GM21528 (cell line): Measurements from ENCODE around the gene SEMA3B.
"Not testable (repeated sequence)": the region's sequence is repeated elsewhere in the genome, so short reads cannot be mapped to it uniquely, and the experiment has no call there.

Experiments used
- ATAC-seq: cut with Tn5 transposase; IDR thresholded peaks from one replicate; pipeline ENCODE4 v1.9.1; 2021; ENCODE audit warnings: mild to moderate bottlenecking, moderate library complexity; ENCODE audit not compliant: unreplicated experiment, low FRiP score

The SEMA3B gene

DNA sequence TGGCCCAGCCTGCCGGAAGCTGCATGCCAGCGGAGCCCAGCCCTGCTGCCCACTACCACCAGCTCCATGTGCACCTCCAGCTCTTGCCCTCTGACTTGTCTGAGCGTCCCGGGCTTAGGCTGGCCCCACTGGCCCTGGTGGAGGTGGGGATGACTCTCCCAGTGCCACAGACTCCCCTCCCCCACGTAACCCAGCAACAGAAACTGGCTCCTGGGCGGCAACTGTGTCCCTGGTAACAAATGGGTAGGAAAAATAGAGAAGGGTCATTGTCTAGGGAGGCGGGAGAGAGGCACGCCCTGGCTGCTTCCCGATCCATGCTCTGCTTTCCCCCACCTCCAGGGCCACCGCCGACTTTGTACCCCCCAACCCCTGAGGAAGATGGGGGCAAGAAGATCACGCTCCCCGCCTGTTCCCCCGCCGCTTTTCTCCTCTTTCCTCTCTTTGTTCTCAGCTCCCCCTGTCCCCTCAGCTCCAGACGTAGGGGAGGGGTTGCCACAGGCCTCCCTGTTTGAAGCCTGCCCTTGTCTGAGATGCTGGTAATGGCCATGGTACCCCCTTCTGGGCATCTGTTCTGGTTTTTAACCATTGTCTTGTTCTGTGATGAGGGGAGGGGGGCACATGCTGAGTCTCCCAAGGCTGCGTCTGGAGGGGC is 10.8 kb upstream of the SEMA3B start:
- no peak for ATAC-seq

DNA sequence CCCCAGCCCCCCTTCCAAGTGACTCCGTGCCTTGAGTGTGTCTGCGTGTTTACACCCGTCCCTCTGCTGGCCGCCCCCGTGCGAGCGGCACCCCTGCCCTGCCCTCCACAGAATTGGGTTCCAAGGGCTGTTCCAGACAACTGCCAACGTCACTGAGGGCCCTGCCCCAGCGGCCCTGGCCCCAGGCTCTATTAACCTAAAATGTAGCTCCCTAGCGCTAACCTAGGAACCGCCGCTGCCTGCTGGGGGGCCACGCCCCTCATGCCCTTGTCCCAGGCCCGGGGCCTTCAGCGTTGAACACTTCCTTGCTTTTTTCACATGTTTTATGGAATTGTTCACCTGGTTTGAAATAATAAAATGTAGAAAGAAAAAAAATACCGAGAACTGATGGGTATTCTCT is 10.0 kb upstream of the SEMA3B start:
- ATAC-seq, result no peak

GRCh38 chr3:50259432-50260026 is 9.4 kb upstream of the SEMA3B start:
- peak; percentile 33 for ATAC-seq

- ATAC-seq, result peak; percentile 81
Observed at GRCh38 chr3:50260027-50260941, 8.7 kb upstream of the SEMA3B start.

DNA sequence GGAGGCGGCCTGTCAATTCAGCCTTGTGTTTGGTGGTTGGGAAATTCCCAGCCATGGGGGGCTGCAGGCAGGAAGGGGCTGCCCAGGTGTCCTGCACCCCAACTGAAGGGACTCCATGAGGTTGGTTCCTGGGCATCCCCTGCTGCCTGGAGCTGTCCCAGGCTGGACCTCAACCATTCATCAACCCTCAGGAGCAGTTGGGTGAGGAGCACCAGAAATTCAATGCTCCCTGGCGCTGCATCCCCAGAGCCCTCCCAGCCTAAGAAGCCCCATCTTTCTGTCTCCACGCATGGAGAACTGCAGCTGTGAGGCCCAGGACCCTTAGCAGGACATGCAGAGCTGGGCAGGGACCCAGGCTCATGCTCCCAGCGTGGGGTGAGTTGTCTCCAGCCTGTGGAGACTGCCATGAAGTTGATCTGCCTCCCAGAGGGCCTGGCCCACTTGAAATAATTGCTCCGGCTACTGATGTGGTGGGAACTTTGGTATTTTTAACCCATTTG is 8.0 kb upstream of the SEMA3B start:
- ATAC-seq, result no peak

DNA sequence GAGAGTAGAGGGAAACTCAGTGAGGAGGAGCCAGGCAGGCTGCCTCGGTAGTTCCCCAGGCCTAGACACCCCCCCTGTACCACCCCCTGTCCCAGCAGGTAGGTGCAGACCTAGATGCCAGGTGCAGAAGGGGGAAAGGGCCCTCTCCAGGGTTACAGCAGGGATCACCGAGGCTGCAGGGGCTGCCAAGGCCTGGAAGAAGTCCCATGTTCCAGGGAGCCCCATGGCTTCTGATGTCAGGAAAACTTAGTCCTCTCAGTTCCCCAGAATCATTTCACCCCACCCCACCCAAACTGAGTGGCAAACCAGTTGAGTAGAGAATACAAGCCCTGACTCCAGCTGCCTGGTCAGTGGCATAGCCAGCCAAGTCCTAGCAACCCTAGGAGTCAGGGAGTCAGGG is 7.4 kb upstream of the SEMA3B start:
- ATAC-seq, result no peak

DNA sequence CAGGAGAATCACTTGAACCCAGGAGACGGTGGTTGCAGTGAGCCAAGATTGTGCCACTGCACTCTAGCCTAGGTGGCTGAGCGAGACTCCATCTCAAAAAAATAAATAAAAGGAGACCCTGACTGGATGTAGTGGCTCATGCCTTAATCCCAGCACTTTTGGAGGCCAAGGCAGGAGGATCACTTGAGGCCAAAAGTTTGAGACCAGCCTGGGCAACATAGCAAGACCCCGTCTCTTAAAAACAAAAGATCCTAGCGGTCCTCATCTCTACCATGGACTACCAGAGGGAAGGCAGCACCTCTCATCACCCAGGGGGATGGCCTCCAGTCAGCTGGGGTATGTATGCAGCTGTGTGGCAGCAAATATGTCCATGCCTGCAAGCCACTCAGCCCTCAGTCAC is 6.7 kb upstream of the SEMA3B start:
- not testable (repeated sequence) for ATAC-seq

DNA sequence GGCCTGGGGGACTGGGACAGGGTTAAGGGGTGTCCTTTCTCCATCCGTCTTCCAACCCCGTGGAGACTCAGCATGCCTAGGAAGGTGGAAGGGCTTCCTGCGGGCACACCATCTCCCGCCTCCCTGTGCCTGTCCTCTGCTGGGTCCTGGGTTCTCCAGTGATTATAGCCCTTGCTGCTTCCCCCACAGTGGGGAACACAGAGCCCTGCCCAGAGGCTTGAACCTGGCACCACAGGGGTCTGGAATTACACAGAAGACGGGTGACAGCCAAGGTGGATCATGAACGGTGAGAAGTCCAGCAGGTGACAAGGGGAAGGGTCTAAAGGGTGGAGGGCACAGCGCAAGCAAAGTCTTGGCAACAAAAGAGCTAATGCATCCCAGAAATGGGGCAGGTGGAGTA is 6.2 kb upstream of the SEMA3B start:
- no peak for ATAC-seq

DNA sequence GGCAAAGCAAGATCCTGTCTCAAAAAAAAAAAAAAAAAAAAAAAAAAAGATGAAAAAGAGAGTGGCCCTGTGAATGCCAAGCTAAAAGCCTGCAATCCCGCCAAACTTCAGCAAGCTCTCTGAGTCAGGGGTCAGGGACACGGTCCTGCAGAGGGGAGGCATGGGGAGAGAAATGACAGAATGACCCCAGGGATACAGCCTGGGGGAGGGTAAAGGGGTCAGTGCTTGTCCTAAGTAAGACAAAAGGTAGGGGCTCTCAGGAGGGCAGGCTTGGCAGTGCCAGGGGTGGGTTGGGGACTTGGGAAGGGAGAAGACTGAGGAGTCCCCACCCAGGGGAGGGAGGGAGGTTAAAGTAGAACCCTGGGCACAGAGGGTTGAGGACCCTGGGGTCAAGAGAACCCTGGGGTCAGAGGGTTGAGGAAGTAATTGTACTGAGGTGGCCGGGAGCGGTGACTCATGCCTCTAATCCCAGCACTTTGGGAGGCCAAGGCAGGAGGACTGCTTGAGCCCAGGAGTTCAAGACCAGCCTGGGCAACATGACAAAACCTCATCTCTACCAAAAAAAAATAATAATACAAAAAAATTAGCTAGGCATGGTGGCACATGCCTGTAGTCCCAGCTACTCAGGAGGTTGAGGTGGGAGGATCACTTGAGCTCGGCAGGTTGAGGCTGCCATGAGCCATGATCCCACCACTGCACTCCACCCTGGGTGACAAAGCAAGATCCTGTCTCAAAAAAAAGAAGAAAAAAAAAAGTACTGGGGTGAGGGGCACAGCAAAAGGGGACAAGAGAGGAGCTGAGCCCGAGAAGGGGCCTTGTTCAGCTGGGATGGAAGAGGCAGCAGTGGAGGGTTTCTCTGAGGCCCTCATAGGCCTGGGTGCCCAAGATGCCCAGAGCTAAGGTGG is 5.2 kb upstream of the SEMA3B start:
- no peak for ATAC-seq

DNA sequence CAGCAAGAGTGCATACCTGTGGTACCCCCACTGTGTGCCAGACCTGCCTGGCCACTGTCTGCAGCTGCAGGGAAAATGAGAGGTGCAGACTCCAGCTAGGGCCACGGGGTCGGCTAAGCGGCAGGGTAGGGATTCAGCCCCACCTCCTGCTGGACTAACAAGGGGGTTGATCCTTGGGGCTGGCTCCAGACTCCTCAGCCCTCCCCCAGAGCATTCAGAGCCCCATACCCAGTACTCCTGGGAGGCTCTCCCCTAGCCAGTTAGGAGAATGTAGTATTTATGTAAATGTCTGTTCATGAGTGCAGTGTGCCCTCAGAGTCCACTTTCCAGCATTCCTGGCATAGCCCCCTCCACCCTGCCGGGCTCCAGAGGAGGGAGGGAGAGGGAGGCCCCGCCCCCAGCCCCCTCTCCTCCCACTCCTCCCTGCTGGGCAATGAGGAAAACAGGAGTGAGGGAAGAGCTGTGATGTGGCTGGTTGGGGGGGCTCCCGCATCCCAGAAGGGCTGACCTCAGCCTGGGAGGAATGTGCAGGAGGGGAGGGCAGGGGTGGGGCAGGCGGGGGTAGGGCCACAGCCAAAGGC is 4.5 kb upstream of the SEMA3B start:
- no peak for ATAC-seq

GRCh38 chr3:50264964-50265485 is 3.9 kb upstream of the SEMA3B start:
- no peak for ATAC-seq

DNA sequence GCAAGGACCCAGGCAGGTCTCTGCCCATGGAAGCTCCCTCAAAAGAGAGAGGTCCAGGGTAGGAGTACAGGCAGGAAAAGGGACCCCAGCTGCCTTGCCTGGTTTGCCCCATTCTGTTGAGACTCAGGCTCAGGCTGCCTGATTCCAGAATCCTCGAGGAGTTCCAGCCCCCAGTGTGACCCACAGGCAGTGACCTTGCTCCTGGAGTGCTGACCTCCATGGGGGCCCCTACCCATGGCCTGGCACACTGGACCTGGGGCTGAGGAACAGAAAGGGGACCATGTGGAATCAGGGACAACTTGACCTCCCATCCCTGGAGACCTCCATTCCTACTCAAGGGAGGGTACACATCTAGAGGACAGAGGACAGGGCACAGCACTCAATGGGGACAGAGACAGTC is 3.4 kb upstream of the SEMA3B start:
- ATAC-seq, result no peak

GRCh38 chr3:50266017-50266416 is 2.9 kb upstream of the SEMA3B start:
- ATAC-seq, result no peak

DNA sequence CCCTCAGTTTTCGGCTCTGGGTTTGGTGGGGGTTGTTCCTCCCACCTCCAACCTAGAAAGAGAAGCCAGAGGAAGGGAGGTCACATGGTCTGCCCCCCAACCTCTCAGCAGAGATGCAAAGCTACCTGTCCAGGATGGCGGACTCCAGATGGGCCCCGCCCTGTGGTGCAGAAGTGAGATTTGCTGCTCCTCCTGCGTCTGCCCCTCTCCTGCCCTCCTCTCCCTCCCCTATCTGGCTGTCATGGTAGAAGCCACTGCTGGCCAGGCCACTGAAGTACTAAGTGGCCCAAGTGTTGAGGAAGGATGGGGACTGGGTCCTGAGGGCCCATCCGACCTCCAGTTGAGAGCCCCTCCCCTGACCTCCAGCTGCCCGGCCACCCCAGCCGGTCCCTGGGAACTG is 2.1 kb upstream of the SEMA3B start:
- ATAC-seq, result no peak

DNA sequence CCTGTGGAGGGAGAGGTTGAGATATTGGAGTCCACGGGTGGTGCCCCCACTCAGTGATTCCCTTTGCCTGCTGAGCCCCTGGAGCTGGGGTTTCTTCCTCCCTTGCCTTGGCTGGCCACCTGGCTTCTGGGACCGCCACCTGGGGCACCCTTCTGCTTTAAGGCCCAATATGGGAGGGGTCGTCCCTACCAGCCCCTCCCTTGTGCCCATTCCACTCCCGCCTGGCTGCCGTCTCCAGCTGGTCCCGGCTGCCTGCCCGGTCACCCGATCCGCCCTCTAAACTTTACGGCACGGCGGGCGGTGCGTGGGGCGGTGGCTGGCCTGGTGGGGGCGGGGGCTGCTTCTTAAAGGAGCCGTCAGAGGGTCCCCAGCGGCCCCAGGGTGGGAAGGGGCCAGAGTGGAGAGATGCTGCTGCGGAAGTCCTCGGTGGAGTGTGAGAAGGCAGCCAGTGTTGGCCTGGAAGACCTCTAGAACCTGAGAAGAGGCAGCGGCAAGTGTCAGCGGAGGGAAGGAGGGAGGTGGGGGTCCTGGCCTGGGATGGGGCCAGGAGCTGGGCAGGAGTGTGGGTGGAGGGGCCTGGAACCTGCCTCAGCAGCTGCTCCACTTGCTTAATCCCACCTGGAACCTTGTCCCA is 1.6 kb upstream of the SEMA3B start:
- no peak for ATAC-seq

- no peak for ATAC-seq
Observed at GRCh38 chr3:50268276-50268675, 671 bp upstream of the SEMA3B start.

DNA sequence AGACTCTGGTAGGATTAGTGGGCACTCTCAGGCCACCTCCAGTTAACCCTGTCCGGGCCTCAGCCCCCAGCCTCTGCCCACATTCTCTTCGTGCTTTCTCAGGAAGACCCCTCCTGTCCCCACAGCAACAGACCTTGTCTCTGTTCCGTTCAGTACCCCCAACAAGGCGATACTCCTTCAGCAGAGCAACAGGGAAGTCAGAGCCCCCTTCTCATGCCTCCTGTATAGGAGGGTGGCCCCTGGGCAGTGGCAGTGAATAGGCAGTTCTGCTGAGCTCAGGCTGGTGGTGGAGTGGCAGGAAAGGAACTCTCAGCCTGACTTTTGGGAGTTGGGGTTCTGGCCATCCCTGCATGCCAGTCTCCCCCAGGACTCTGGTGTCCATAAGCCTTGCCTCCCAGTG is 513 bp downstream of the SEMA3B start:
- ATAC-seq, result no peak

DNA sequence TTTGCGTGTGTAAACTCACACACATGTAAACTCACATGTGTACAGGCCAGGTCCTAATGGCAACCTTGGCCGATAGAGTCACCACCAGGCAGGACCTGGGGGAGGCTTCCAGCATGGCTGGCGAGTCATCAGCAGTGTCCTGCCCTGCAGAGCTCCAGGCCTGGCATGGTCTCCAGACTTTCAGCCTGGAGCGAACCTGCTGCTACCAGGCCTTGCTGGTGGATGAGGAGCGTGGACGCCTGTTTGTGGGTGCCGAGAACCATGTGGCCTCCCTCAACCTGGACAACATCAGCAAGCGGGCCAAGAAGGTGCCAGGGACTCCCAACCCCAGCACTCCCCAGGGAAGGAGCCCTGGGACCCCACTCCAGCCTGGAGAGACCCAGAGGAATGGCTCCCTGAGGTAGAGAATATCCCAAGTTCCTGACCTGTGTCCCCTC is 1.0 kb downstream of the SEMA3B start:
- no peak for ATAC-seq
